SK-N-SH treated with all-trans-retinoic acid at 6 μM for 48 hours (cell line): Measurements from ENCODE around the gene CES3.

Experiments used
- ARNTL ChIP-seq: fragments of 450-650 bp; formaldehyde crosslinking; IDR thresholded peaks from 2 replicates; pipeline ENCODE4 v1.5.0; 2020; ENCODE audit warnings: low read depth, mild to moderate bottlenecking, moderate library complexity, borderline replicate concordance
- PATZ1 ChIP-seq: fragments of 250-450 bp; sonication (Bioruptor Pico); IDR thresholded peaks from 2 replicates; pipeline ENCODE4 v1.8.0; 2020; ENCODE audit warnings: mild to moderate bottlenecking, moderate library complexity, borderline replicate concordance
- PPARA ChIP-seq: fragments of 250-450 bp; sonication (Bioruptor Pico); IDR thresholded peaks from 2 replicates; pipeline ENCODE4 v1.5.0; 2020; ENCODE audit warnings: mild to moderate bottlenecking, borderline replicate concordance
- RARB ChIP-seq: fragments of 250-450 bp; sonication (Bioruptor Pico); IDR thresholded peaks from 2 replicates; pipeline ENCODE4 v1.8.0; 2021; ENCODE audit warnings: mild to moderate bottlenecking, moderate library complexity
- SNAI2 ChIP-seq: fragments of 250-450 bp; sonication (Bioruptor Pico); IDR thresholded peaks from 2 replicates; pipeline ENCODE4 v1.5.0; 2020; ENCODE audit warnings: mild to moderate bottlenecking, moderate library complexity
- TCF4 ChIP-seq: fragments of 250-450 bp; sonication (Bioruptor Pico); IDR thresholded peaks from 2 replicates; pipeline ENCODE4 v1.8.0; 2021; ENCODE audit warnings: mild to moderate bottlenecking, moderate library complexity, borderline replicate concordance
- TOX ChIP-seq: fragments of 250-450 bp; sonication (Bioruptor Pico); IDR thresholded peaks from 2 replicates; pipeline ENCODE4 v1.8.0; 2021; ENCODE audit warnings: mild to moderate bottlenecking, moderate library complexity, borderline replicate concordance
- ZNF8 ChIP-seq: fragments of 450-650 bp; formaldehyde crosslinking; IDR thresholded peaks from 2 replicates; pipeline ENCODE4 v1.5.0; 2020; ENCODE audit warnings: mild to moderate bottlenecking, moderate library complexity
- TF ChIP-seq, protein P1 (sequence below): fragments of 250-450 bp; sonication (Bioruptor Pico); IDR thresholded peaks from 2 replicates; pipeline ENCODE4 v1.5.1; 2020; ENCODE audit warnings: low read depth, mild to moderate bottlenecking, moderate library complexity
- TF ChIP-seq, protein P2 (sequence below): fragments of 250-450 bp; sonication (Bioruptor Pico); IDR thresholded peaks from 2 replicates; pipeline ENCODE4 v1.8.0; 2021; ENCODE audit warnings: low read depth, mild to moderate bottlenecking, moderate library complexity, borderline replicate concordance

DNA sequence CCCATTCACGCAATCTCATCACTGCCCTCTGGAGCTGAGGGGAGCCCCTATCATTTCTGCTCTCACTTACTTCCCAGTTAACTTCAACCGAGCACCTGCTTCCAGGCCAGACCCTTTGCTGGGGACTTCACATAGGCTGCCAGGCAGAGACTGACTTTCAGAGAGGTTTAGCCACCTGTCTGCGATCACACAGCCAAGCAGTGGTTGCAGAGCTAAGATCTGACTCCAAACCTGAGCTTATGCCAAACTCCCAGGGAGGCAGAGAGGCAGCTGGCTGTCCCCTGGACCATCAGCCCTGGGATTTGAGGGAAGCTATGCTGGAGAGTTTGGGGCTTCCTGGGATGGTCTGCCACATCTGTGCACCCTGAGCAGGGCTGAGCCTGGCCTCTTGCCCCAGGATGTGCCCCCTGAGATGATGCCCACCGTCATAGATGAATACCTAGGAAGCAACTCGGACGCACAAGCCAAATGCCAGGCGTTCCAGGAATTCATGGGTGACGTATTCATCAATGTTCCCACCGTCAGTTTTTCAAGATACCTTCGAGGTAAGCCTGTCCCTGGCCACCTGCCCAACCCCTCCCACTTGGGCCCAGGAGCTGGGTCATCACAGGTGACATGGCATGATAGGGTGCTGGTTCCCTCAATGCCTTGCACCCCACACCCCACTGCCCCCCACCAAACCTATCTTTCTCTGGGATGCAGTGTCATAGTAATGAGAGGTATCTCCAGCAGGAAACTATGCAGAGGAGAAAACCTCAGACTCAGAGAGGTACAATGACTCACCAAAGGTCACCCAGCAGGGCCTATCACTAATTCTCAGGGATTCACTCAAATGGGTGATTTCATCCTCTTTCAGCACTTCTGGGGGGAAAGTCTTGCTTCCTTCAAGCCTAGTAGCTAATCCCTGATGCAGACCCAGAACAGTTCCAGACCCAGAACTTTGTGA lies 10.0 kb downstream of the CES3 start:
- TF ChIP-seq TCF4 (CRISPR knock-in tag), result no peak
- no peak for TF ChIP-seq ZNF8 (CRISPR knock-in tag)
- TF ChIP-seq ARNTL (CRISPR knock-in tag), result no peak
- no peak for TF ChIP-seq PATZ1 (CRISPR knock-in tag)
- no peak for TF ChIP-seq SNAI2 (CRISPR knock-in tag)
- TF ChIP-seq PPARA, result no peak
- TF ChIP-seq TOX (CRISPR knock-in tag), result no peak
- TF ChIP-seq RARB, result no peak
- TF ChIP-seq, protein P1, sequence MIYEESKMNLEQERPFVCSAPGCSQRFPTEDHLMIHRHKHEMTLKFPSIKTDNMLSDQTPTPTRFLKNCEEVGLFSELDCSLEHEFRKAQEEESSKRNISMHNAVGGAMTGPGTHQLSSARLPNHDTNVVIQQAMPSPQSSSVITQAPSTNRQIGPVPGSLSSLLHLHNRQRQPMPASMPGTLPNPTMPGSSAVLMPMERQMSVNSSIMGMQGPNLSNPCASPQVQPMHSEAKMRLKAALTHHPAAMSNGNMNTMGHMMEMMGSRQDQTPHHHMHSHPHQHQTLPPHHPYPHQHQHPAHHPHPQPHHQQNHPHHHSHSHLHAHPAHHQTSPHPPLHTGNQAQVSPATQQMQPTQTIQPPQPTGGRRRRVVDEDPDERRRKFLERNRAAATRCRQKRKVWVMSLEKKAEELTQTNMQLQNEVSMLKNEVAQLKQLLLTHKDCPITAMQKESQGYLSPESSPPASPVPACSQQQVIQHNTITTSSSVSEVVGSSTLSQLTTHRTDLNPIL (CRISPR knock-in tag), result no peak
- TF ChIP-seq, protein P2, sequence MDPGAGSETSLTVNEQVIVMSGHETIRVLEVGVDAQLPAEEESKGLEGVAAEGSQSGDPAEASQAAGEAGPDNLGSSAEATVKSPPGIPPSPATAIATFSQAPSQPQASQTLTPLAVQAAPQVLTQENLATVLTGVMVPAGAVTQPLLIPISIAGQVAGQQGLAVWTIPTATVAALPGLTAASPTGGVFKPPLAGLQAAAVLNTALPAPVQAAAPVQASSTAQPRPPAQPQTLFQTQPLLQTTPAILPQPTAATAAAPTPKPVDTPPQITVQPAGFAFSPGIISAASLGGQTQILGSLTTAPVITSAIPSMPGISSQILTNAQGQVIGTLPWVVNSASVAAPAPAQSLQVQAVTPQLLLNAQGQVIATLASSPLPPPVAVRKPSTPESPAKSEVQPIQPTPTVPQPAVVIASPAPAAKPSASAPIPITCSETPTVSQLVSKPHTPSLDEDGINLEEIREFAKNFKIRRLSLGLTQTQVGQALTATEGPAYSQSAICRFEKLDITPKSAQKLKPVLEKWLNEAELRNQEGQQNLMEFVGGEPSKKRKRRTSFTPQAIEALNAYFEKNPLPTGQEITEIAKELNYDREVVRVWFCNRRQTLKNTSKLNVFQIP, result no peak
